Muscle layer of duodenum (tissue), 2 donors: ENCODE measurements around the gene CNTNAP2.

Experiments
- H3K27ac ChIP-seq: one replicate; pipeline ENCODE4 v1.7.0; 2013; ENCODE audit warnings: mild to moderate bottlenecking, low read length
- H3K27me3 ChIP-seq: one replicate; pipeline ENCODE4 v1.7.0; 2013; ENCODE audit warnings: low read depth, mild to moderate bottlenecking, control low read depth, low read length
- H3K36me3 ChIP-seq, 2 donors: one replicate each; pipeline ENCODE4 v1.7.0; 2013; ENCODE audit warnings: low read length in 2 of 2, control low read depth in 1 of 2, mild to moderate bottlenecking in 1 of 2; ENCODE audit not compliant: insufficient read depth in 2 of 2, control insufficient read depth in 1 of 2
- H3K4me1 ChIP-seq, 2 donors: one replicate each; pipeline ENCODE4 v1.7.0; 2013; ENCODE audit warnings: low read length in 2 of 2, mild to moderate bottlenecking in 2 of 2, control low read depth in 1 of 2, moderate library complexity in 1 of 2; ENCODE audit not compliant: insufficient read depth in 2 of 2, control insufficient read depth in 1 of 2
- H3K4me3 ChIP-seq, 2 donors: one replicate each; pipeline ENCODE4 v1.7.0; 2013; ENCODE audit warnings: low read length in 2 of 2, low read depth in 1 of 2, mild to moderate bottlenecking in 1 of 2
- H3K9me3 ChIP-seq, 2 donors: one replicate each; pipeline ENCODE4 v1.7.0; 2013; ENCODE audit warnings: low read length in 2 of 2, control low read depth in 1 of 2, mild to moderate bottlenecking in 1 of 2; ENCODE audit not compliant: control insufficient read depth in 1 of 2
- donor health status: healthy.

Gene CNTNAP2

DNA sequence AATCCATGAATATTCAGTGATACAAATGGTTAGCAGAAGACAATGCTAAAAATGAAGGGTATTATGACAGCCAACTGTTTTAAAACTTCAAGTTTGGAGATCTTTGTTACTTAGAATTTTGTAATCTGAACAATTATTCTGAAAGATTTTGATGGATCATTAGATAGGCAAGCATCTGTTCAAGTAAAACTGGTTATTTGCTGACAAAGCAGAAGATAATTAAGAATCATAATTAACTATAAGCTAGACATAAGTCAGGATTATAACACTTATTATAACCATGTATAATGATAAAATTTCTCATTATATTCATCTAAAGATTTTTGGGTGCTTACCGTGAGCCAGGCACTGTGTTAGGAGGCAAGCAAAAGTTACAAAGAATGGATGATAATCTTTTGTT is 1145.1 kb downstream of the CNTNAP2 start:
- no peaks in the 10 kb centered on the region for H3K9me3 ChIP-seq
- no peaks in the 10 kb centered on the region for H3K36me3 ChIP-seq
- H3K4me1 ChIP-seq, result no peaks in the 10 kb centered on the region
- H3K27ac ChIP-seq, result no peak overlapping the region
- H3K4me3 ChIP-seq, result no peak overlapping the region
- no peaks in the 10 kb centered on the region for H3K27me3 ChIP-seq

- H3K4me1 ChIP-seq, result no peaks in the 10 kb centered on the region
- H3K9me3 ChIP-seq, result no peaks in the 10 kb centered on the region
- no peak overlapping the region for H3K27ac ChIP-seq
- no peak overlapping the region for H3K4me3 ChIP-seq
- no peaks in the 10 kb centered on the region for H3K36me3 ChIP-seq
- H3K27me3 ChIP-seq, result no peaks in the 10 kb centered on the region
These were observed 1148.9 kb downstream of the CNTNAP2 start for GRCh38 chr7:147265528-147265927.

- no peak overlapping the region for H3K27ac ChIP-seq
- H3K4me3 ChIP-seq, result no peak overlapping the region
- no peaks in the 10 kb centered on the region for H3K36me3 ChIP-seq
- no peaks in the 10 kb centered on the region for H3K4me1 ChIP-seq
- H3K9me3 ChIP-seq, result peaks cover 0 to 4% of the 10 kb centered on the region in 2 donors
- no peaks in the 10 kb centered on the region for H3K27me3 ChIP-seq
These were observed 1159.5 kb downstream of the CNTNAP2 start for GRCh38 chr7:147276106-147276505.

- H3K36me3 ChIP-seq, result no peaks in the 10 kb centered on the region
- no peaks in the 10 kb centered on the region for H3K4me1 ChIP-seq
- no peaks in the 10 kb centered on the region for H3K27me3 ChIP-seq
- no peak overlapping the region for H3K27ac ChIP-seq
- H3K9me3 ChIP-seq, result peaks cover 0 to 4% of the 10 kb centered on the region in 2 donors
- no peak overlapping the region for H3K4me3 ChIP-seq
These were observed 1160.3 kb downstream of the CNTNAP2 start for GRCh38 chr7:147276783-147277370.

GRCh38 chr7:147279514-147279913 is 1162.9 kb downstream of the CNTNAP2 start:
- Histone ChIP-seq H3K36me3 (no peaks in the 10 kb centered on the region), H3K27ac (no peak overlapping the region), H3K27me3 (no peaks in the 10 kb centered on the region), H3K4me3 (no peak overlapping the region), H3K9me3 (peaks cover 0 to 4% of the 10 kb centered on the region in 2 donors), H3K4me1 (no peaks in the 10 kb centered on the region)

- Histone ChIP-seq H3K27me3 (no peaks in the 10 kb centered on the region), H3K4me1 (no peaks in the 10 kb centered on the region), H3K4me3 (no peak overlapping the region), H3K36me3 (no peaks in the 10 kb centered on the region), H3K9me3 (peaks cover 0 to 4% of the 10 kb centered on the region in 2 donors), H3K27ac (no peak overlapping the region)
These were observed 1163.4 kb downstream of the CNTNAP2 start for GRCh38 chr7:147279964-147280374.

- no peak overlapping the region for H3K4me3 ChIP-seq
- H3K27ac ChIP-seq, result no peak overlapping the region
- H3K4me1 ChIP-seq, result no peaks in the 10 kb centered on the region
- H3K27me3 ChIP-seq, result no peaks in the 10 kb centered on the region
- H3K9me3 ChIP-seq, result no peaks in the 10 kb centered on the region
- no peaks in the 10 kb centered on the region for H3K36me3 ChIP-seq
These were observed 1165.6 kb downstream of the CNTNAP2 start for GRCh38 chr7:147282204-147282603.

- Histone ChIP-seq H3K9me3 (no peaks in the 10 kb centered on the region), H3K27ac (no peak overlapping the region), H3K36me3 (no peaks in the 10 kb centered on the region), H3K4me3 (no peak overlapping the region), H3K27me3 (no peaks in the 10 kb centered on the region), H3K4me1 (no peaks in the 10 kb centered on the region)
These were observed 1179.6 kb downstream of the CNTNAP2 start for GRCh38 chr7:147296201-147296600.

GRCh38 chr7:147296986-147297385 is 1180.4 kb downstream of the CNTNAP2 start:
- Histone ChIP-seq H3K27ac (no peak overlapping the region), H3K4me3 (no peak overlapping the region), H3K36me3 (no peaks in the 10 kb centered on the region), H3K27me3 (no peaks in the 10 kb centered on the region), H3K4me1 (no peaks in the 10 kb centered on the region), H3K9me3 (no peaks in the 10 kb centered on the region)

GRCh38 chr7:147298611-147299043 is 1182.0 kb downstream of the CNTNAP2 start:
- no peaks in the 10 kb centered on the region for H3K9me3 ChIP-seq
- H3K27ac ChIP-seq, result no peak overlapping the region
- no peaks in the 10 kb centered on the region for H3K36me3 ChIP-seq
- H3K27me3 ChIP-seq, result no peaks in the 10 kb centered on the region
- no peaks in the 10 kb centered on the region for H3K4me1 ChIP-seq
- H3K4me3 ChIP-seq, result no peak overlapping the region

DNA sequence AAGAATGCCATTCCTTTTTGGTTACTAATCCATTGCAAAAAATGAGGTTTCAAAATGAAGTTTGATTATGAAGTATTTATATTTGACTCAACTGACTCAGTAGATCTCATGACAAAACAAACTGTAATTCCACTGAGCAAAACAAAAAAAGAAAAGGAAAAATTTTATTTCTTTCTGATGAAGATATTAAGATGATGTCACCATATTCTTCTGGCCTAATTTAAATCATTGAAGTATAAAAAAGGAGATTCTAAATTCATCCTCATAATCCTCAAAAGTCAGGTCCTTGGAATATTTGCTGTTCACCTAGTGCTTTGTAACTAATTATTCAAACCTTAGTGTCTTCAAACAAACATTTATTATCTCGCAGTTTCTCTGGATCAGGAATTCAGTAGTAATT is 1183.7 kb downstream of the CNTNAP2 start:
- H3K4me3 ChIP-seq, result no peak overlapping the region
- no peaks in the 10 kb centered on the region for H3K27me3 ChIP-seq
- H3K9me3 ChIP-seq, result no peaks in the 10 kb centered on the region

DNA sequence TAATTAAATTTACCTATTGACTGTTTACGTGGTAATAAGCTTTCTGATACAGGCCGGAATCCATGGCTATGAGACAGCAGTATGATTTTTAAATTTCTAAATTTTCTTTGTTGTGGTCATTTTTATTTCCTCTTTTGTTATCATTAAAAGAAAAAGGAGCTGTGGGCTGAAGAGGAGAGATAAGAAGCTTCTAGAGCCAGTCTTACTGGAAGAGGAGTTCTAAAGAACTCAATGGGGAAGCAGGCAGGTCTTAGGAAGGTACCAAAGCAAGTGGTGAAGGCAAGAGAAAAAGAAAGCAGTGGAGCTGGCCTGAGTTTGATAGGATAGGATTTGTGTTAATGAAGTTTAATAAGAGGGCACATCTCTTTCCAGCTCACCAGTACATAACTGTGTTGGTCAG is 1187.8 kb downstream of the CNTNAP2 start:
- H3K36me3 ChIP-seq, result no peaks in the 10 kb centered on the region
- no peaks in the 10 kb centered on the region for H3K9me3 ChIP-seq
- H3K27me3 ChIP-seq, result no peaks in the 10 kb centered on the region
- no peaks in the 10 kb centered on the region for H3K4me1 ChIP-seq
- H3K27ac ChIP-seq, result no peak overlapping the region
- H3K4me3 ChIP-seq, result no peak overlapping the region

More for the DNA sequence above, 1183.7 kb downstream of the CNTNAP2 start:
- no peak overlapping the region for H3K27ac ChIP-seq
- no peaks in the 10 kb centered on the region for H3K4me1 ChIP-seq
- H3K36me3 ChIP-seq, result no peaks in the 10 kb centered on the region
